ENCODE data around the gene CRYBG3. TPM values are rescaled to one million over a fixed set of nuclear protein-coding genes. Genes with fewer than 3 reads are reported as not detected.
A peak's percentile ranks its signal among the peaks of the same experiment; 100 is the strongest.

CRYBG3 gene
- polyA plus RNA-seq, 3 donors from 2014 or later: 0.17 to 0.48 TPM; not detected in 1

DNA sequence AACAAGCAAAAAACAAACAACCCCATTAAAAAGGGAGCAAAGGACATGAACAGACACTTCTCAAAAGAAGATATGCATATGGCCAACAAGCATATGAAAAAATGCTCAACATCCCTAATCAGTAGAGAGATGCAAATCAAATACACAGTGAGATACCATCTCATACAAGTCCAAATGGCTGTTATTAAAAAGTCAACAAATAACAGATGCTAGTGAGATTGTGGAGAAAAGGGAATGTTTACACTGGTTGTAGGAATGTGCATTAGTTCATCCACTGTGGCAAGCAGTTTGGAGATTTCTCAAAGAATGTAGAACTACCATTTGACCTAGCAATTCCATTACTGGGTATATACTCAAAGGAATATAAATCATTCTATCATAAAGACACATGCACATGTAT, 105.9 kb downstream of the CRYBG3 start:
- H3K27ac Mint-ChIP-seq: no peak overlapping the region
- H3K27me3 Mint-ChIP-seq (ENCODE audit: low read depth in 3 of 3): peaks cover 0 to 2% (median 1%) of the 10 kb centered on the region in 3 donors
- no peak for DNase-seq
- peaks cover 4 to 11% (median 9%) of the 10 kb centered on the region in 3 donors for H3K36me3 Mint-ChIP-seq
- H3K4me3 Mint-ChIP-seq: no peak overlapping the region
- H3K9me3 Mint-ChIP-seq: peaks cover 0 to 1% (median 0%) of the 10 kb centered on the region in 6 donors
- H3K4me1 Mint-ChIP-seq: no peaks in the 10 kb centered on the region

DNA sequence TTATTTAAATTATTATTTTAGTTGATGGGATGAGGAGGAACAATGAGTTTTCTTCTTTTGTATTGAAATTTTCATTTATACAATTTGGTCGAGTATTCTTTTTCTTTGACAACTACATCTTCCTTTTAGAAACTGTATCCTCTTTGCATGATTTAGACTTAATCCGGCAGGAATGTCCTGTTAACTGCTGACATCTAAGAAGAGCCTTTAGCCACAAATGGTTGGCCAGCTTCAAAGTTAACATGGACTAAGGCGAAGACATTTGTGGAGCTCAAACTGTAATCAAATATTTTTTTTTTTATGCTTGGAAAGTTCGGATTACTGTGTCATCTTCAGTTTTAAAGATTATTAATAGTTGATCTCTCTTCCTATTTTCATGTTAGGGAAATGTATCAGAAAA, 107.2 kb downstream of the CRYBG3 start:
- peaks cover 2 to 11% (median 9%) of the 10 kb centered on the region in 3 donors for H3K36me3 Mint-ChIP-seq
- peaks cover 0 to 1% (median 0%) of the 10 kb centered on the region in 6 donors for H3K9me3 Mint-ChIP-seq
- no peak overlapping the region for H3K4me3 Mint-ChIP-seq
- H3K27me3 Mint-ChIP-seq (ENCODE audit: low read depth in 3 of 3): peaks cover 0 to 2% (median 1%) of the 10 kb centered on the region in 3 donors
- H3K4me1 Mint-ChIP-seq: no peaks in the 10 kb centered on the region
- no peak overlapping the region for H3K27ac Mint-ChIP-seq
- no peak for DNase-seq

DNA sequence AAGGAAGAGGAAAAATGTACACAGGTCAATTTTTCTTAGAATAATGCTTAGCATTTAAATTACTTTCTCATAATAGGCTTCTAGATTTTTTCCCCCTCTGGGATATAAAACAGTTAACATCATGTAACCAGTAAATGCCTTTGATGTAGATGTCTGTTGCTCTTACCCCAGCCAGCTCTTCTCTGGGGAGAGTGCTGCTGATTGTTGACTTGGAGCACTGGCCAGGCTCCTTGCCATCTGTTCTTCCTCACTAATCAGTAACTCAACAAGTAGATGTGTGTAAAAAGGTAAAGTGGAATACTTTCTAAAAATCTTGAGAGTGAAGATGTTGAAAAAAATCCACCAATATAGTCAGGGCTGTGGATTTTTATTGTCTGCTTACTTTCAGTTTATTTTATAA, 108.2 kb downstream of the CRYBG3 start:
- peaks cover 0 to 2% (median 0%) of the 10 kb centered on the region in 3 donors for H3K27me3 Mint-ChIP-seq (ENCODE audit: low read depth in 3 of 3)
- H3K36me3 Mint-ChIP-seq: peaks cover 0 to 6% (median 6%) of the 10 kb centered on the region in 3 donors
- no peaks in the 10 kb centered on the region for H3K4me1 Mint-ChIP-seq
- no peak for DNase-seq
- H3K9me3 Mint-ChIP-seq: peaks cover 0 to 1% (median 0%) of the 10 kb centered on the region in 6 donors
- no peak overlapping the region for H3K4me3 Mint-ChIP-seq
- no peak overlapping the region for H3K27ac Mint-ChIP-seq

DNA sequence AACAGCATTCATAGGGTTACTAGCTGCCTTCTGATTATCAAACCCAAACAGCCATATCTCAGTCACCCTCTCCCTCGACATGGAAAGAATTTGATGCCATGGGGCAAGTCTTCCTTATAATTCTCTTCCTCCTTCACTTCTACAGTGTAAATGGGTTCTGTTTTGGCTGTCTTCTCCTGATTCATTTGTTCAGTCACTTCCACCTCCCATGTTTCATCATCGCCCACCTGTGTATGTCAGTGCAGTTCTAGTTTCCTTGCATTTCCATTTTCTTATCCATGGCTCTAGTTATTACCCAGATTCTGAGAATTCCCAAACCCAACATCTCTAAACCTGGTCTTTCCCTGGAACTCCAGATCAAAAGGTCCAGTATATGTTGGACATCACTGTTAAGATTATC, 109.4 kb downstream of the CRYBG3 start:
- Mint-ChIP-seq H3K36me3 (peaks cover 0 to 6% (median 6%) of the 10 kb centered on the region in 3 donors), H3K27me3 (ENCODE audit: low read depth in 3 of 3) (peaks cover 0 to 2% (median 0%) of the 10 kb centered on the region in 3 donors), H3K4me3 (no peak overlapping the region), H3K4me1 (no peaks in the 10 kb centered on the region), H3K27ac (no peak overlapping the region), H3K9me3 (peaks cover 0 to 1% (median 0%) of the 10 kb centered on the region in 6 donors)
- DNase-seq: no peak

DNA sequence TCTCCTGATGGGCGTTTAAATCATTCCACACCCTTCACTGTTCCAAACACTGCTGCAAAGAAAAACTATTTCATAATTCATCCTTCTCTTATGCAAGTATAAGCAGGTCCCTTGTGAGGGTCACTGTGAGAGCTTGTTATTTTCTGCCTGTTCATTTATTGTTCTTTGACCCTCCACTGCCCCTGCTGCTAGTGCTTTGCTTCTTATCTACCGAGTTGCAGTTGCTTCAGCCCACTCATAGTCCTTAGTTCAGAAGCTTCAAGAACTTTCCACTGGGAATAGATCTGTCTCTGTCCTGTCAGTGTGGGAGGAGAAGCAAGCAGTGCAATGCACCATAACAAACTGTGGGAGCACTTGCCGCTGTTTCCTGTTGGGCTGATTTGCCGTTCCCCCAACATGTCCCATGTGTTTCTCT, 110.6 kb downstream of the CRYBG3 start:
- no peak overlapping the region for H3K27ac Mint-ChIP-seq
- peaks cover 0 to 2% (median 0%) of the 10 kb centered on the region in 3 donors for H3K27me3 Mint-ChIP-seq (ENCODE audit: low read depth in 3 of 3)
- peaks cover 0 to 6% (median 6%) of the 10 kb centered on the region in 3 donors for H3K36me3 Mint-ChIP-seq
- peaks cover 0 to 1% (median 0%) of the 10 kb centered on the region in 6 donors for H3K9me3 Mint-ChIP-seq
- DNase-seq: no peak
- no peak overlapping the region for H3K4me3 Mint-ChIP-seq
- no peaks in the 10 kb centered on the region for H3K4me1 Mint-ChIP-seq

DNA sequence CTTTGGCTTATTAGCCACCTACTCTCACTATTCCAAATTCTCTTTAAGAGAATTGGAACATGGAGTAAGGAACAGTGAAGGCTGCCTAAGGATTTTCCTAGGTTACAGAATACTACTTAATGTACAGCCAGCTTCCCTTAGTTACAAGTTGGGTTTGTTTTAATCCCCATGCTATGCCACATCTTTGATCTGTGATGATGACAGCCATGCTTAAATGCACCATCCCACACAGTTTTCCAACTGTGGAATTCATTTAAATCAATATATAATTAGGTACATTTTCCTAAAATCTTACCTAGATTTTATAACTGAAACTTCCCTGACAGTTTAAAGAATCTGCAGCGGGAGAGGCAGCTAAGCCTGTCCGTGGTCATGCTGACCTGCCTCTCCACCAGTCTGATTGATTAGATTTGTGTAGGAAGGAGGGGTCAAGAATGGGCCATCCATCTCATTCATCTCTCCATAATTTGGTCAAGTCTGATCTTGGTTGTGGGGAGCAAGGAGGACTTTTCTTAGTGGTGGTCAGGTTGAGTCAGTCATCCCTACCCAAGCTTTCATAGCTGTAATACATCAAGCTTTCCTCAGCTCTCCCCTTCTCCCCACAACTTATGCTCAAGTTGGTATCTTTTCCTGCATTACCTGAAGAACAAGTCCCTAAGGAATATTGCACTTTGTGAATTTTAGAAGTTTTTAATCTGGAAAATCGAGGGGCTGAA, 113.3 kb downstream of the CRYBG3 start:
- peaks cover 0 to 1% (median 0%) of the 10 kb centered on the region in 6 donors for H3K9me3 Mint-ChIP-seq
- H3K36me3 Mint-ChIP-seq: peaks cover 0 to 6% (median 6%) of the 10 kb centered on the region in 3 donors
- no peak overlapping the region for H3K27ac Mint-ChIP-seq
- no peak for DNase-seq
- H3K27me3 Mint-ChIP-seq (ENCODE audit: low read depth in 3 of 3): peaks cover 0 to 2% (median 0%) of the 10 kb centered on the region in 3 donors
- H3K4me3 Mint-ChIP-seq: no peak overlapping the region
- no peaks in the 10 kb centered on the region for H3K4me1 Mint-ChIP-seq

DNA sequence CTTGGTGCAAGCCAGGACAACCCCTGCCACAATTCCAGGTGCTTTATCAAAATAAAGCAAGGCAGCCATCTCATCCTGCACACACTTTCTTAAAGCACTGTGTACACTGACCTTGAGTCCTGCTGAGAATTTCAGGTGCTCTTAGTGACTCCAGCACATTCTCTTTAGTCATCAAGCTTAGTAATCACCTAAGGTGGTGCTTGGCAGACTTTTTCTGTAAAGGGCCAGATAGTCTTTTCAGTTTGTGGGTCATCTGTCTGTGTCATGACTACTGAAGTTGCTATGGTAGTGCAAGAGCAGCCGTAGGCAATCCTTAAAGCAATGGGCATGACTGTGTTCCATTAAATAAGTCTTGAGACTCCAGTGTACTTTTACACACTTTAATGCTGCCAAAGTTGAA, 114.0 kb downstream of the CRYBG3 start:
- H3K4me1 Mint-ChIP-seq: no peaks in the 10 kb centered on the region
- H3K27ac Mint-ChIP-seq: no peak overlapping the region
- H3K36me3 Mint-ChIP-seq: peaks cover 0 to 6% (median 5%) of the 10 kb centered on the region in 3 donors
- no peak for DNase-seq
- peaks cover 0 to 2% (median 0%) of the 10 kb centered on the region in 3 donors for H3K27me3 Mint-ChIP-seq (ENCODE audit: low read depth in 3 of 3)
- H3K9me3 Mint-ChIP-seq: peaks cover 0 to 1% (median 0%) of the 10 kb centered on the region in 6 donors
- H3K4me3 Mint-ChIP-seq: no peak overlapping the region

DNA sequence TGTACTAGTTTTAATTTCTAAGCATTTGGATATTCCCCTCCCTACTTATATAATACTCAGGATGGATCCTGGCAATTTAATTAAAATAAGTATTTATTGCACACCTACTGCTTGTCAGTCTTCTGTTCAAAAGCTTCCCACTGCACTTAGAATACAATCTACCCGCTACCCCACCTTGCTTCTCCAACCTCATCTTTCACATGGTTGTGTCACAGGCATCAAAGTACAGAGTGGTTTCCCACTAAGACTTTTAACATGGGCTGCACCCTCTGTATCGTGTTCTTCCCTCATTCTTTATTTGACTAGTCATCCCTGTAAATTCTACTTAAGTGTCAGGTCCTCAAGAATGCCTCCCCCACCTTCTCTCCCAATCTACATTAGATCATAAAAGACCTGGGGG, 115.4 kb downstream of the CRYBG3 start:
- no peaks in the 10 kb centered on the region for H3K9me3 Mint-ChIP-seq
- H3K4me3 Mint-ChIP-seq: no peak overlapping the region
- no peaks in the 10 kb centered on the region for H3K27me3 Mint-ChIP-seq (ENCODE audit: low read depth in 3 of 3)
- no peak for DNase-seq
- H3K4me1 Mint-ChIP-seq: no peaks in the 10 kb centered on the region
- no peak overlapping the region for H3K27ac Mint-ChIP-seq
- H3K36me3 Mint-ChIP-seq: no peaks in the 10 kb centered on the region

DNA sequence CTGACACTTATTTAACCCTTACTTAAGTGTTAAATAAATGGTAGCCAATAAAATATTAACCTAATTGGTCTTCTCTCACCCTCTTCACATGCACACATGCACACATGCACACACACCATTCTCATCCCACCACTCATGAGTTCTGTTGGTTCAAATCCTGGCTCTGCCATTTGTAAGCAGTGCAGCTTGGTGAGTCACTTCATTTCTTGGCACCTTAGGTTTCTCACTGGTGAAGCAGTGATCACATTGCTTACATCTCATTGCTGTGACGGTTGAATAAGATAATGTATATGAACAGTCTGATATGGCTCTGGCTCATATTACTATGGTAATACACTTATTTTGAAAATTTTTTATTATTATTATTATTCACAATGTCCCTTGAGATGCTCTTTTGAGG, 116.6 kb downstream of the CRYBG3 start:
- no peak overlapping the region for H3K4me3 Mint-ChIP-seq
- no peaks in the 10 kb centered on the region for H3K9me3 Mint-ChIP-seq
- H3K27me3 Mint-ChIP-seq (ENCODE audit: low read depth in 3 of 3): no peaks in the 10 kb centered on the region
- peaks cover 5 to 9% (median 6%) of the 10 kb centered on the region in 3 donors for H3K36me3 Mint-ChIP-seq
- no peaks in the 10 kb centered on the region for H3K4me1 Mint-ChIP-seq
- no peak overlapping the region for H3K27ac Mint-ChIP-seq
- DNase-seq: no peak

DNA sequence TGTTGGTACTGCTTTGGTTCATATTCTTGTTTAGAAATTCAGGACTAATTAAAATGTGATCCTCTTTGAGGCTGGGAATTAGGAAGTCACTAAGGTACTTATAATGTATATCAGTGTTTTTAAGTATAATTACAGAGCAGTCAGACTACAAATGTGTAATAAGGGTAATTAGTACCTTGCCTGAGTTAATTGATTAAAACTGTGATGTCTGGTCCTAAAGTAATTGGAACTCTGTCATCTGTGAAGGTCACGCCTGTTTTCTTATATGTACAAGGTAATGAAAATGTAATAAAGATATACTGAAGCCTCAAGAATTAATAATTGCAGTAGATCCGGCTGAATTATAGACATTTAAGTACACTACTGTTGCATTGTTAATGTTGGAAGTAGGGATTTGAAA, 117.6 kb downstream of the CRYBG3 start:
- Mint-ChIP-seq H3K27ac (no peak overlapping the region), H3K4me1 (no peaks in the 10 kb centered on the region), H3K4me3 (no peak overlapping the region), H3K9me3 (no peaks in the 10 kb centered on the region), H3K27me3 (ENCODE audit: low read depth in 3 of 3) (no peaks in the 10 kb centered on the region), H3K36me3 (peaks cover 7 to 17% (median 12%) of the 10 kb centered on the region in 3 donors)
- DNase-seq: no peak

DNA sequence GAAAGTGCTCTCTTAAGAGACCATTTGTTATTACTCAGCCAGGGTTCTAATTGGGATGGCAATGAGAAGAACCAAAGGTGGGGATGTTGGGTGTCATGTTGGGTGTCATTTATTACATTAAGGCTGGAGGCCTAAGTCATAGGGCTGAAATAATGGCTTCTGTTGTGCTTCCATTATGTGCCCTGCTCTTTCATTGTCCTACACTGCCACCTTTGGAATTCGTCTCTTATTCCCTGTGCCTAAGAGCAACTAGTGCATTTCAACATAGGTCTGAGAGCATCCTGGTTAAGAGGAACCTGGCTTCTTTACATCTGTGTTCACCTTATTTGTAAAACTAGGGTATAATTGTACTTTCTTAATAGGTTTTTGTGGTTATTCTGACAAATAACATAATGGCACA, 118.2 kb downstream of the CRYBG3 start:
- Mint-ChIP-seq H3K4me3 (no peak overlapping the region), H3K27me3 (ENCODE audit: low read depth in 3 of 3) (no peaks in the 10 kb centered on the region), H3K36me3 (peaks cover 7 to 17% (median 14%) of the 10 kb centered on the region in 3 donors), H3K4me1 (no peaks in the 10 kb centered on the region), H3K9me3 (no peaks in the 10 kb centered on the region), H3K27ac (no peak overlapping the region)
- DNase-seq: peak in 2 of 3 donors; percentile 6 to 7

DNA sequence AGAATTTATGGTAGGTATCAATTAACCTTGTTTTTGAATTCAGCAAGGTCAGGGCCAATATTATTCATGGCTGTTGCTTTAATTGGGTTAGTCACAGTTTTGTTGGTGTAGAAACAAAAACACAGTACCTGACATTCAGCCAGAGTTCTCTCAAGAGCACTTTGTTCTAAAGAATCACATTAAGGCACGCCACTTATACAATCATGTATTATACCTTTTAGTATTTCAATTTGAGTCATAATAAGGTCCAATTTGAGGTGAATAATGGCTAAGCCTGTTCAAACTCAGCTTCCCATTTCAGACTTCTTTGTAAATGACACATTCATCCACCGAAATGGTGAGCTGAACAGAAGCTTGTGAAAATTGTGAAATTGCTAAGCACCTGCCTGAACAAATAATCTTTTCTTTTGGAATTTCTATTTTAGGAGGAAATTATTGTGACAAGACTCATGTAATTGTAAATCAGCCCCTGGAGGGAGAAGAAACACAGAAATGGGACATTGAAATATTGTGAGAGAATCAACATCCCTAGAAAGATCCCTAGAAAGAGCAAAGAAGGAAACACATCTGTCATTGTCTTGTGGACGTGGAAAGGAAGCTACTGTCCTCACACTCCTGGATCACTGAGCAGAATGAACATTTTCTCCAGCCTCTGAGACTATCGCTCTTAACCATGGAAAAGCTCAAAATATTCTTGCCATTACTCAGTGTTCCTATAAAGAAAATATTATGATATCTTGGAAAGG, 121.2 kb downstream of the CRYBG3 start:
- DNase-seq: no peak
- no peak overlapping the region for H3K27ac Mint-ChIP-seq
- no peaks in the 10 kb centered on the region for H3K9me3 Mint-ChIP-seq
- H3K4me1 Mint-ChIP-seq: no peaks in the 10 kb centered on the region
- H3K4me3 Mint-ChIP-seq: no peak overlapping the region
- H3K36me3 Mint-ChIP-seq: peaks cover 20 to 44% (median 38%) of the 10 kb centered on the region in 3 donors
- H3K27me3 Mint-ChIP-seq (ENCODE audit: low read depth in 3 of 3): no peaks in the 10 kb centered on the region

DNA sequence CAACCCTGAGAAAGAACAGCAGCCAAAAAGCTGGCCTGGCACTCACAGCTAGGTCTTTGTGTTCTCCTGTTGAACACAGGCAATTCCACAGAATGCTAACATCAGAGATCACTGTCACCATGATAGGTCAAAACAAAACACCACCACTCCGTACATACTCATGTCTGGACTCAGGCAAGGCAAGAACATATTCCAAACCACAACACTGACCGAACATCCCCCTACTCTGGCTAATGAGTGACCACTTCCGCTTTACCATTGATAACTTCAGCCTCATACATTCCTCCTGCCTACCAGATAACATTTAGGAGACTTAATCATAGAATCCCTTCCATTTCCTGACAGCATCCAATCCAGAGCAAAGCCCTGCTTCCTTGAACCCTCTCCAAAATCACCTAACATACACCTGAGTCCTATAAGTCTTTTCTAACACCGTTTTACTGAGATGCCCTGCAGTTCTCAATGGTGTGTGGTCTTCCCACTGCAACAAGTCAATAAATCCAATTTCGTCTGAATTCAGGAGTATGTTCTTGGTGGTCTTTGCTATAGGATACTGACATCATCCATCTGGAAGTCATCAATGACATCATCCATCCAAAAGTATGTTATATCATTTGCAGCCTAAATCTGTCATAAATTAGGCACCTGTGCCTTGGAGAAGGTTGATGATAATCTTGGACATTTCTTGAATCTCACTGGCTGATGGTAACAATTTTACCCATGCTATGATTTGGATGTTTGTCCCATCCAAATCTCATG, 126.7 kb downstream of the CRYBG3 start:
- peaks cover 50 to 82% (median 62%) of the 10 kb centered on the region in 3 donors for H3K36me3 Mint-ChIP-seq
- no peaks in the 10 kb centered on the region for H3K27me3 Mint-ChIP-seq (ENCODE audit: low read depth in 3 of 3)
- H3K4me3 Mint-ChIP-seq: no peak overlapping the region
- no peak overlapping the region for H3K27ac Mint-ChIP-seq
- H3K4me1 Mint-ChIP-seq: no peaks in the 10 kb centered on the region
- no peaks in the 10 kb centered on the region for H3K9me3 Mint-ChIP-seq
- DNase-seq: no peak

DNA sequence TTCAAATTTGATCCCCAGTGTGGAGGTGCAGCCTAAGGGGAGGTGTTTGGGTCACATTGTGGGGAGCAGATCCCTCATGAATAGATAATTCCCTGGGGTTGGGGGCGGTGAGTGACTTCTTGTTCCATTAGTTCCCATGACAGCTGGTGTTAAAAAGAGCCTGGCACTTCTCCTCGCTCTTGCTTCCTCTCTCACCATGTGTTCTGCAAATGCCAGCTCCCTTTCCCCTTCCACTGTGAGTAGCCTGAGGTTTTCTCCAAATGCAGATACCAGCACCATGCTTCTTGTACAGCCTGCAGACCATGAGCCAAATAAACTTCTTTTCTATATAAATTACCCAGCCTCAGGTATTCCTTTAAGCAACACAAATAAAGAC, 127.3 kb downstream of the CRYBG3 start:
- Mint-ChIP-seq H3K27me3 (ENCODE audit: low read depth in 3 of 3) (no peaks in the 10 kb centered on the region), H3K27ac (peak overlapping the region in 1 of 6 donors; percentile 38), H3K9me3 (no peaks in the 10 kb centered on the region), H3K36me3 (peaks cover 49 to 77% (median 62%) of the 10 kb centered on the region in 3 donors), H3K4me1 (no peaks in the 10 kb centered on the region), H3K4me3 (no peak overlapping the region)
- no peak for DNase-seq
